IPS DF 6.9 (cell line): ENCODE results near the gene SSH2.
"Not testable (repeated sequence)": the region's sequence is repeated elsewhere in the genome, so short reads cannot be mapped to it uniquely, and the experiment has no call there.

ENCODE experiments used
- DNase-seq: peaks from one replicate; pipeline ENCODE4 v3.0.0-alpha.2; 2013; ENCODE audit warnings: low read depth, low spot score
- H3K27ac ChIP-seq: one replicate; pipeline ENCODE4 v1.5.1; 2013; ENCODE audit warnings: low read length, control low read depth
- H3K27me3 ChIP-seq: 2 replicates; pipeline ENCODE4 v1.6.1; 2013; ENCODE audit warnings: mild to moderate bottlenecking, low read length; ENCODE audit not compliant: control insufficient read depth, insufficient read depth
- H3K36me3 ChIP-seq: 2 replicates; pipeline ENCODE4 v1.6.1; 2013; ENCODE audit warnings: low read length; ENCODE audit not compliant: control insufficient read depth, insufficient read depth
- H3K4me1 ChIP-seq: 2 replicates; pipeline ENCODE4 v1.6.1; 2013; ENCODE audit warnings: low read length; ENCODE audit not compliant: control insufficient read depth, insufficient read depth
- H3K4me3 ChIP-seq: 2 replicates; pipeline ENCODE4 v1.5.1; 2013; ENCODE audit warnings: mild to moderate bottlenecking, low read length
- H3K9me3 ChIP-seq: 2 replicates; pipeline ENCODE4 v1.6.1; 2013; ENCODE audit warnings: low read length, inconsistent platforms; ENCODE audit not compliant: control insufficient read depth, insufficient read depth
- WGBS: extraction: QIAGEN DNeasy Blood & Tissue Kit; methylation state at CpG from one replicate; pipeline ENCODE4 v1.1.7; 2013; ENCODE audit warnings: mixed read lengths, missing lambda C conversion rate; ENCODE audit not compliant: insufficient read length, insufficient coverage; 5-methylcytosine and 5-hydroxymethylcytosine counted together

The SSH2 gene

DNA sequence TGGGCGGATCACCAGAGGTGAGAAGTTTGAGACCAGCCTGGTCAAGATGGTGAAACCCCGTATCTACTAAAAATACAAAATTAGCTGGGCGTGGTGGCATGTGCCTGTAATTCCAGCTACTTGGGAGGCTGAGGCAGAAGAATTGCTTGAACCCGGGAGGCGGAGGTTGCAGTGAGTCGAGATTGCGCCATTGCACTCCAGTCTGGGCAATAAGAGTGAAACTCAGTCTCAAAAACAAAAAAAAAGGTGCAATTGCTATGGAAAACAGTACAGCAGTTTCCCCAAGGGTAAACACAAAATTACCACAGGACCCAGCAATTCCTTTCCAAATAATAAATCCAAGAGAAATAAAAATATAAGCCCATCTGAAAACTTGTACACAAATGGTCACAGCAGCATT lies 278.1 kb downstream of the SSH2 start:
- not testable (repeated sequence) for H3K4me1 ChIP-seq, H3K4me3 ChIP-seq, H3K36me3 ChIP-seq, H3K27ac ChIP-seq, DNase-seq, H3K9me3 ChIP-seq, H3K27me3 ChIP-seq
- no CpG with 5 or more reads among the region's 7 CpGs for WGBS

GRCh38 chr17:29650396-29650795 lies 279.6 kb downstream of the SSH2 start:
- WGBS = no CpG with 5 or more reads among the region's 4 CpGs
- Histone ChIP-seq H3K9me3 (no peaks in the 10 kb centered on the region), H3K27me3 (no peaks in the 10 kb centered on the region), H3K27ac (no peak overlapping the region), H3K4me3 (no peak overlapping the region), H3K36me3 (no peaks in the 10 kb centered on the region), H3K4me1 (no peaks in the 10 kb centered on the region)
- DNase-seq = no peak

DNA sequence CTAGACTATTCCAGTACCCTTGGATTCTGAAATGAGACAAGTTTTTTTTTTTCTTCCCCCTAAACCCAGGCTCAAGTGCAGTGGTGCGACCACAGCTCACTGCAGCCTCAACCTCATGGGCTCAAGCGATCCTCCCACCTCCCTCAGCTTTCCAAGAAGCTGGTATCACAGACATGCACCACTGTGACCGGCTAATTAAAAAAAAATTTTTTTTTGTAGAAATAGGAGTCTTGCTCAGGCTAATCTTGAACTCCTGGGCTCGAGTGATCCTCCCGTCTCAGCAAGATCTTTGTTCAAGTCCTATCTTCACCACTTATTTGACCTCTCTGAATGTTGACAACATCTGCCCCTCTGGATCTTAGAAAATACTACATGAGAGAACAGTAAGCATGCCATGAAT lies 280.7 kb downstream of the SSH2 start:
- no peaks in the 10 kb centered on the region for H3K27me3 ChIP-seq
- WGBS = no CpG with 5 or more reads among the region's 5 CpGs
- no peaks in the 10 kb centered on the region for H3K4me1 ChIP-seq
- no peak overlapping the region for H3K4me3 ChIP-seq
- H3K9me3 ChIP-seq = no peaks in the 10 kb centered on the region
- H3K27ac ChIP-seq = no peak overlapping the region
- H3K36me3 ChIP-seq = no peaks in the 10 kb centered on the region
- DNase-seq = no peak

GRCh38 chr17:29648005-29648404 lies 282.0 kb downstream of the SSH2 start:
- H3K36me3 ChIP-seq = no peaks in the 10 kb centered on the region
- no peak overlapping the region for H3K4me3 ChIP-seq
- H3K4me1 ChIP-seq = no peaks in the 10 kb centered on the region
- H3K27ac ChIP-seq = no peak overlapping the region
- no peaks in the 10 kb centered on the region for H3K27me3 ChIP-seq
- WGBS = no CpG with 5 or more reads among the region's 5 CpGs
- DNase-seq = no peak
- no peaks in the 10 kb centered on the region for H3K9me3 ChIP-seq

- no peaks in the 10 kb centered on the region for H3K9me3 ChIP-seq
- no CpG with 5 or more reads among the region's 5 CpGs for WGBS
- no peak overlapping the region for H3K4me3 ChIP-seq
Measured at GRCh38 chr17:29645515-29646051, 284.4 kb downstream of the SSH2 start.

GRCh38 chr17:29643817-29644160 lies 286.2 kb downstream of the SSH2 start:
- no peaks in the 10 kb centered on the region for H3K9me3 ChIP-seq
- no peak overlapping the region for H3K4me3 ChIP-seq
- H3K27ac ChIP-seq = no peak overlapping the region
- H3K27me3 ChIP-seq = no peaks in the 10 kb centered on the region
- H3K36me3 ChIP-seq = no peaks in the 10 kb centered on the region
- DNase-seq = no peak
- H3K4me1 ChIP-seq = no peaks in the 10 kb centered on the region
- WGBS = no CpG with 5 or more reads among the region's 1 CpG

More at GRCh38 chr17:29645515-29646051, 284.4 kb downstream of the SSH2 start:
- Histone ChIP-seq H3K27me3 (no peaks in the 10 kb centered on the region), H3K36me3 (no peaks in the 10 kb centered on the region), H3K27ac (no peak overlapping the region), H3K4me1 (no peaks in the 10 kb centered on the region)
- no peak for DNase-seq

- no peaks in the 10 kb centered on the region for H3K27me3 ChIP-seq
- no peaks in the 10 kb centered on the region for H3K4me1 ChIP-seq
- H3K9me3 ChIP-seq = no peaks in the 10 kb centered on the region
- no CpG with 5 or more reads among the region's 2 CpGs for WGBS
- DNase-seq = no peak
- H3K36me3 ChIP-seq = no peaks in the 10 kb centered on the region
- no peak overlapping the region for H3K27ac ChIP-seq
- H3K4me3 ChIP-seq = no peak overlapping the region
Measured at GRCh38 chr17:29642171-29642611, 287.8 kb downstream of the SSH2 start.

DNA sequence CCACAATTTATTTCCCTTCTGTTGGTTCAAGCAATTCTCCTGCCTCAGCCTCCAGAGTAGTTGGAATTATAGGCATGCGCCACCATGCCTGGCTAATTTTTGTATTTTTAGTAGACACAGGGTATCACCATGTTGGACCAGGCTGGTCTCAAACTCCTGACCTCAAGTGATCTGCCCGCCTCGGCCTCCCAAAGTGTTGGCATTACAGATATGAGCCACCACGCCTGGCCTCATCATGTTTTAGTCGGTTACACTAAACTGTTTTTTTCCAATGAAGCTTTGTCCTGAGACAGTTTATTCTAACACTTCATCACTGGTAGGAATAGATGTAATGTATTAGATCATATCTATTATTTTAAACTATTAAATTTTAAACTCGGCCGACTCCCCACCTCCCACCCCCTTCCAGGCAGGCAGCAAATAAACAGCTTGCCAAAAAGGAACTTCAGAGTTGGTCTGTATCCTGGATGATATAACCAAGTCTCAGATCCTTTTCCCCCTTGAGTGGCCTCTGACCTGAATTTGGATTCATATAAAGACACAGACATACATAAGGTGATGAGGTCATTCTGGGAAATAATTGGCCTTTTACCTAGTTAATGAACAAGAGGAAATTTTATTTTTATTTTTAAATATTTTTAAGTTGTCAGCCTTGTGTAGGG lies 288.9 kb downstream of the SSH2 start:
- WGBS = no CpG with 5 or more reads among the region's 7 CpGs
- no peaks in the 10 kb centered on the region for H3K9me3 ChIP-seq
- H3K27ac ChIP-seq = no peak overlapping the region
- no peaks in the 10 kb centered on the region for H3K27me3 ChIP-seq
- no peaks in the 10 kb centered on the region for H3K4me1 ChIP-seq
- no peak overlapping the region for H3K4me3 ChIP-seq
- H3K36me3 ChIP-seq = no peaks in the 10 kb centered on the region
- no peak for DNase-seq

DNA sequence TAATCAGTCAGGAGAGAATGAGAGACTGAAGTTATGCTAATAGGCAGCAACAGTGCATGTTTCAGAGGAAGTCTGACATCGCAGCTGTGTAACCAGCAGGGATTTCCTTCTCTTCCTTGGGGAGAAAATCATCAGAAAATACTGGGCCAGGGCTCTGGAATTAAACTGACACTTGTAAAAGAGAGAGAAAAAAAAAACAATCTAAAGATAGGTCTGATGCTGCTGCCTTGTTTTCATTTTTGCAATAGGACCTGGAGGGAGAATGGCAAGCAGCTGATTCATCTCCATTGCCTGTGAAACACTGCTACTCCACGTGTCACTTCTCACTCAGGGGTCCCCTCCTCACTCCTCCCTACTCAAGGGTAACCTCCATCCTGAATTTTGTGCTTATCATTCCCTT lies 289.6 kb downstream of the SSH2 start:
- Histone ChIP-seq H3K4me3 (no peak overlapping the region), H3K36me3 (no peaks in the 10 kb centered on the region), H3K4me1 (no peaks in the 10 kb centered on the region), H3K27me3 (no peaks in the 10 kb centered on the region), H3K9me3 (no peaks in the 10 kb centered on the region), H3K27ac (no peak overlapping the region)
- no CpG with 5 or more reads among the region's 2 CpGs for WGBS
- no peak for DNase-seq

- Histone ChIP-seq H3K4me1 (no peaks in the 10 kb centered on the region), H3K36me3 (no peaks in the 10 kb centered on the region), H3K27me3 (no peaks in the 10 kb centered on the region), H3K4me3 (no peak overlapping the region), H3K27ac (no peak overlapping the region), H3K9me3 (no peaks in the 10 kb centered on the region)
- no peak for DNase-seq
- no CpG with 5 or more reads among the region's 3 CpGs for WGBS
Measured at GRCh38 chr17:29633886-29634285, 296.1 kb downstream of the SSH2 start.

GRCh38 chr17:29630630-29631193 lies 299.3 kb downstream of the SSH2 start:
- H3K4me3 ChIP-seq = no peak overlapping the region
- DNase-seq = no peak
- no peaks in the 10 kb centered on the region for H3K27me3 ChIP-seq
- no peaks in the 10 kb centered on the region for H3K36me3 ChIP-seq
- H3K27ac ChIP-seq = no peak overlapping the region
- WGBS = no CpG with 5 or more reads among the region's 6 CpGs
- H3K4me1 ChIP-seq = no peaks in the 10 kb centered on the region
- no peaks in the 10 kb centered on the region for H3K9me3 ChIP-seq
